GM23338 (cell line): ENCODE results near the gene ADAM10. TPM values are rescaled to one million over a fixed set of nuclear protein-coding genes. Genes with fewer than 3 reads are reported as not detected.

Source experiments
- ATAC-seq: fragments of 200-7000 bp; cut with Tn5 transposase; 3 replicates; pipeline ENCODE4 v1.9.1; 2020
- DNase-seq: peaks from one replicate; pipeline ENCODE4 v3.0.0-alpha.2; 2015; ENCODE audit warnings: low spot score
- H2AFZ ChIP-seq: fragments of 200-600 bp; sonication (generic); 2 replicates; pipeline ENCODE4 v1.8.0; 2016; ENCODE audit warnings: antibody characterized with exemption, mild to moderate bottlenecking, moderate library complexity
- H3F3A ChIP-seq: fragments of 200-600 bp; sonication (generic); replicated peaks from 2 replicates; pipeline ENCODE4 v1.8.0; 2017; ENCODE audit warnings: antibody characterized with exemption, mixed run types, low read depth
- H3K27ac ChIP-seq: fragments of 200-600 bp; sonication (generic); 2 replicates; pipeline ENCODE4 v1.6.1; 2016; ENCODE audit warnings: low read depth
- H3K27me3 ChIP-seq: fragments of 200-600 bp; sonication (generic); 2 replicates; pipeline ENCODE4 v1.8.0; 2016; ENCODE audit warnings: mild to moderate bottlenecking, mixed run types, moderate library complexity; ENCODE audit not compliant: insufficient read depth
- H3K36me3 ChIP-seq: fragments of 200-600 bp; sonication (generic); 2 replicates; pipeline ENCODE4 v1.8.0; 2016; ENCODE audit warnings: mild to moderate bottlenecking; ENCODE audit not compliant: insufficient read depth
- H3K4me1 ChIP-seq: fragments of 200-600 bp; sonication (generic); 2 replicates; pipeline ENCODE4 v1.8.0; 2016; ENCODE audit warnings: mild to moderate bottlenecking, moderate library complexity; ENCODE audit not compliant: insufficient read depth
- H3K4me2 ChIP-seq: fragments of 200-600 bp; sonication (generic); 2 replicates; pipeline ENCODE4 v1.7.1; 2017; ENCODE audit warnings: mixed run types
- H3K4me3 ChIP-seq: fragments of 200-600 bp; sonication (generic); 2 replicates; pipeline ENCODE4 v1.6.1; 2016; ENCODE audit warnings: mixed run types
- H3K79me2 ChIP-seq: fragments of 200-600 bp; sonication (generic); replicated peaks from 2 replicates; pipeline ENCODE4 v1.8.0; 2017; ENCODE audit warnings: mild to moderate bottlenecking; ENCODE audit not compliant: insufficient read depth
- H3K9me2 ChIP-seq: fragments of 200-600 bp; sonication (generic); 2 replicates; pipeline ENCODE4 v1.8.0; 2017; ENCODE audit not compliant: insufficient read depth
- H4K20me1 ChIP-seq: fragments of 200-600 bp; sonication (generic); replicated peaks from 2 replicates; pipeline ENCODE4 v1.8.0; 2017; ENCODE audit warnings: mild to moderate bottlenecking; ENCODE audit not compliant: insufficient read depth
- H3K27ac Mint-ChIP-seq: 2 replicates; pipeline ENCODE4 v1.8.0; 2020; ENCODE audit warnings: inconsistent platforms, mild to moderate bottlenecking, moderate library complexity, mixed read lengths
- H3K27me3 Mint-ChIP-seq: 3 replicates; pipeline ENCODE4 v1.8.0; 2022; ENCODE audit warnings: low read depth, mild to moderate bottlenecking, moderate library complexity, mixed read lengths, inconsistent platforms; ENCODE audit not compliant: insufficient read depth, poor library complexity
- H3K36me3 Mint-ChIP-seq: 3 replicates; pipeline ENCODE4 v1.8.0; 2021; ENCODE audit warnings: low read depth, mild to moderate bottlenecking, inconsistent platforms, moderate library complexity, mixed read lengths
- H3K4me1 Mint-ChIP-seq: 3 replicates; pipeline ENCODE4 v1.8.0; 2020; ENCODE audit warnings: mild to moderate bottlenecking, inconsistent platforms, mixed read lengths
- H3K4me3 Mint-ChIP-seq: 3 replicates; pipeline ENCODE4 v1.8.0; 2021; ENCODE audit warnings: moderate library complexity, mild to moderate bottlenecking, inconsistent platforms, mixed read lengths
- H3K9me3 Mint-ChIP-seq: 3 replicates; pipeline ENCODE4 v1.8.0; 2020; ENCODE audit warnings: moderate library complexity, mild to moderate bottlenecking, inconsistent platforms, mixed read lengths
- NANOG ChIP-seq: IDR thresholded peaks from 2 replicates; pipeline ENCODE4 v1.6.1; 2016; ENCODE audit warnings: antibody characterized with exemption, borderline replicate concordance
- POLR2AphosphoS5 ChIP-seq: IDR thresholded peaks from 2 replicates; pipeline ENCODE4 v1.6.1; 2016; ENCODE audit warnings: antibody characterized with exemption, low read depth
- STAT1 ChIP-seq: IDR thresholded peaks from one replicate; pipeline ENCODE4 v1.6.1; 2016; ENCODE audit warnings: antibody characterized with exemption; ENCODE audit not compliant: unreplicated experiment
- ZNF331 ChIP-seq: fragments of 250-450 bp; sonication (Bioruptor Pico); IDR thresholded peaks from 2 replicates; pipeline ENCODE4 v1.5.0; 2020; ENCODE audit warnings: low read depth, mild to moderate bottlenecking, moderate library complexity
- polyA plus RNA-seq: library from polyadenylated mRNA; unstranded; fragments of >200 nt; fragmentation: Nextera tagmentation; extraction: Ambion mirVana; gene quantifications from 2 replicates; pipeline ENCODE4 v1.2.1, GENCODE V29; 2016
- total RNA-seq: library from RNA; depleted of rRNA; stranded (reverse); fragments of >200 nt; shearing (Covaris generic); gene quantifications from 2 replicates; pipeline ENCODE4 v1.2.3, GENCODE V29; 2014
- TF ChIP-seq, protein P1 (sequence below): fragments of 250-450 bp; sonication (Bioruptor Pico); IDR thresholded peaks from 2 replicates; pipeline ENCODE4 v1.5.0; 2020; ENCODE audit warnings: mild to moderate bottlenecking, moderate library complexity
- TF ChIP-seq, protein P2 (sequence below), 2 experiments: fragments of 200-600 bp in 1 of 2; sonication (generic) in 1 of 2; conservative IDR thresholded peaks; 2 replicates each; pipeline versions ENCODE4 v1.5.1 to v1.6.1; 2016 to 2017; ENCODE audit warnings: antibody characterized with exemption in 2 of 2, low read depth in 2 of 2, mild to moderate bottlenecking in 2 of 2, moderate library complexity in 1 of 2
- TF ChIP-seq, protein P3 (sequence below): IDR thresholded peaks from 2 replicates; pipeline ENCODE4 v1.6.1; 2016; ENCODE audit warnings: antibody characterized with exemption

ADAM10 gene
- total and polyA plus RNA-seq, 2 experiments from 2014 or later, result 25.0 to 114 TPM

DNA sequence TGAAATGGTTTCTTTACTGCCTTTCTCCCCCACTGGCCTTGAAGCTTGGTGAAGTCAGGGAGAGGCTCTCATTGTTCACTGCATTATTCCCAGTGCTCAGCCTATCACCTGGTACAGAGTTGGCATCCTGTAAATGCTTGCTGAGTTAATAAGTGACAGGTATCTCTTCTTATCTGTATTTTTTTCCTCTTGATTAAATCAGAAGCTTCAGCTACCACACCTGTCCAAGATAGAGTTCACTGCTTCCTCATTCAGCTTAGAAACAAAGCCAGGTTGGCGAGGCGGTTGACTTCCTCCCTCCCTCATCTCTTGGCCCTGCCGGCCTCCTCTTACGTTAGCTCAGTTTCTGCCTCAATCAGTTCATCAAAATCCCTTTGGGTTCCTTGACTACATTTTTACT, 174.9 kb downstream of the ADAM10 start (continued):
- TF ChIP-seq, protein P1, sequence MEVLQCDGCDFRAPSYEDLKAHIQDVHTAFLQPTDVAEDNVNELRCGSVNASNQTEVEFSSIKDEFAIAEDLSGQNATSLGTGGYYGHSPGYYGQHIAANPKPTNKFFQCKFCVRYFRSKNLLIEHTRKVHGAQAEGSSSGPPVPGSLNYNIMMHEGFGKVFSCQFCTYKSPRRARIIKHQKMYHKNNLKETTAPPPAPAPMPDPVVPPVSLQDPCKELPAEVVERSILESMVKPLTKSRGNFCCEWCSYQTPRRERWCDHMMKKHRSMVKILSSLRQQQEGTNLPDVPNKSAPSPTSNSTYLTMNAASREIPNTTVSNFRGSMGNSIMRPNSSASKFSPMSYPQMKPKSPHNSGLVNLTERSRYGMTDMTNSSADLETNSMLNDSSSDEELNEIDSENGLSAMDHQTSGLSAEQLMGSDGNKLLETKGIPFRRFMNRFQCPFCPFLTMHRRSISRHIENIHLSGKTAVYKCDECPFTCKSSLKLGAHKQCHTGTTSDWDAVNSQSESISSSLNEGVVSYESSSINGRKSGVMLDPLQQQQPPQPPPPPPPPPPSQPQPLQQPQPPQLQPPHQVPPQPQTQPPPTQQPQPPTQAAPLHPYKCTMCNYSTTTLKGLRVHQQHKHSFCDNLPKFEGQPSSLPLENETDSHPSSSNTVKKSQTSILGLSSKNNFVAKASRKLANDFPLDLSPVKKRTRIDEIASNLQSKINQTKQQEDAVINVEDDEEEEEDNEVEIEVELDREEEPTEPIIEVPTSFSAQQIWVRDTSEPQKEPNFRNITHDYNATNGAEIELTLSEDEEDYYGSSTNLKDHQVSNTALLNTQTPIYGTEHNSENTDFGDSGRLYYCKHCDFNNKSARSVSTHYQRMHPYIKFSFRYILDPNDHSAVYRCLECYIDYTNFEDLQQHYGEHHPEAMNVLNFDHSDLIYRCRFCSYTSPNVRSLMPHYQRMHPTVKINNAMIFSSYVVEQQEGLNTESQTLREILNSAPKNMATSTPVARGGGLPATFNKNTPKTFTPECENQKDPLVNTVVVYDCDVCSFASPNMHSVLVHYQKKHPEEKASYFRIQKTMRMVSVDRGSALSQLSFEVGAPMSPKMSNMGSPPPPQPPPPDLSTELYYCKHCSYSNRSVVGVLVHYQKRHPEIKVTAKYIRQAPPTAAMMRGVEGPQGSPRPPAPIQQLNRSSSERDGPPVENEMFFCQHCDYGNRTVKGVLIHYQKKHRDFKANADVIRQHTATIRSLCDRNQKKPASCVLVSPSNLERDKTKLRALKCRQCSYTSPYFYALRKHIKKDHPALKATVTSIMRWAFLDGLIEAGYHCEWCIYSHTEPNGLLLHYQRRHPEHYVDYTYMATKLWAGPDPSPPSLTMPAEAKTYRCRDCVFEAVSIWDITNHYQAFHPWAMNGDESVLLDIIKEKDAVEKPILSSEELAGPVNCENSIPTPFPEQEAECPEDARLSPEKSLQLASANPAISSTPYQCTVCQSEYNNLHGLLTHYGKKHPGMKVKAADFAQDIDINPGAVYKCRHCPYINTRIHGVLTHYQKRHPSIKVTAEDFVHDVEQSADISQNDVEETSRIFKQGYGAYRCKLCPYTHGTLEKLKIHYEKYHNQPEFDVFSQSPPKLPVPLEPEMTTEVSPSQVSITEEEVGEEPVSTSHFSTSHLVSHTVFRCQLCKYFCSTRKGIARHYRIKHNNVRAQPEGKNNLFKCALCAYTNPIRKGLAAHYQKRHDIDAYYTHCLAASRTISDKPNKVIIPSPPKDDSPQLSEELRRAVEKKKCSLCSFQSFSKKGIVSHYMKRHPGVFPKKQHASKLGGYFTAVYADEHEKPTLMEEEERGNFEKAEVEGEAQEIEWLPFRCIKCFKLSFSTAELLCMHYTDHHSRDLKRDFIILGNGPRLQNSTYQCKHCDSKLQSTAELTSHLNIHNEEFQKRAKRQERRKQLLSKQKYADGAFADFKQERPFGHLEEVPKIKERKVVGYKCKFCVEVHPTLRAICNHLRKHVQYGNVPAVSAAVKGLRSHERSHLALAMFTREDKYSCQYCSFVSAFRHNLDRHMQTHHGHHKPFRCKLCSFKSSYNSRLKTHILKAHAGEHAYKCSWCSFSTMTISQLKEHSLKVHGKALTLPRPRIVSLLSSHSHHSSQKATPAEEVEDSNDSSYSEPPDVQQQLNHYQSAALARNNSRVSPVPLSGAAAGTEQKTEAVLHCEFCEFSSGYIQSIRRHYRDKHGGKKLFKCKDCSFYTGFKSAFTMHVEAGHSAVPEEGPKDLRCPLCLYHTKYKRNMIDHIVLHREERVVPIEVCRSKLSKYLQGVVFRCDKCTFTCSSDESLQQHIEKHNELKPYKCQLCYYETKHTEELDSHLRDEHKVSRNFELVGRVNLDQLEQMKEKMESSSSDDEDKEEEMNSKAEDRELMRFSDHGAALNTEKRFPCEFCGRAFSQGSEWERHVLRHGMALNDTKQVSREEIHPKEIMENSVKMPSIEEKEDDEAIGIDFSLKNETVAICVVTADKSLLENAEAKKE (CRISPR knock-in tag), result no peak
- TF ChIP-seq, protein P2, sequence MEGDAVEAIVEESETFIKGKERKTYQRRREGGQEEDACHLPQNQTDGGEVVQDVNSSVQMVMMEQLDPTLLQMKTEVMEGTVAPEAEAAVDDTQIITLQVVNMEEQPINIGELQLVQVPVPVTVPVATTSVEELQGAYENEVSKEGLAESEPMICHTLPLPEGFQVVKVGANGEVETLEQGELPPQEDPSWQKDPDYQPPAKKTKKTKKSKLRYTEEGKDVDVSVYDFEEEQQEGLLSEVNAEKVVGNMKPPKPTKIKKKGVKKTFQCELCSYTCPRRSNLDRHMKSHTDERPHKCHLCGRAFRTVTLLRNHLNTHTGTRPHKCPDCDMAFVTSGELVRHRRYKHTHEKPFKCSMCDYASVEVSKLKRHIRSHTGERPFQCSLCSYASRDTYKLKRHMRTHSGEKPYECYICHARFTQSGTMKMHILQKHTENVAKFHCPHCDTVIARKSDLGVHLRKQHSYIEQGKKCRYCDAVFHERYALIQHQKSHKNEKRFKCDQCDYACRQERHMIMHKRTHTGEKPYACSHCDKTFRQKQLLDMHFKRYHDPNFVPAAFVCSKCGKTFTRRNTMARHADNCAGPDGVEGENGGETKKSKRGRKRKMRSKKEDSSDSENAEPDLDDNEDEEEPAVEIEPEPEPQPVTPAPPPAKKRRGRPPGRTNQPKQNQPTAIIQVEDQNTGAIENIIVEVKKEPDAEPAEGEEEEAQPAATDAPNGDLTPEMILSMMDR (conservative IDR thresholded peaks at IDR 0.05; ENCODE audit: low read depth in 2 of 2), result no peak
- no peak for TF ChIP-seq NANOG
- TF ChIP-seq, protein P3, sequence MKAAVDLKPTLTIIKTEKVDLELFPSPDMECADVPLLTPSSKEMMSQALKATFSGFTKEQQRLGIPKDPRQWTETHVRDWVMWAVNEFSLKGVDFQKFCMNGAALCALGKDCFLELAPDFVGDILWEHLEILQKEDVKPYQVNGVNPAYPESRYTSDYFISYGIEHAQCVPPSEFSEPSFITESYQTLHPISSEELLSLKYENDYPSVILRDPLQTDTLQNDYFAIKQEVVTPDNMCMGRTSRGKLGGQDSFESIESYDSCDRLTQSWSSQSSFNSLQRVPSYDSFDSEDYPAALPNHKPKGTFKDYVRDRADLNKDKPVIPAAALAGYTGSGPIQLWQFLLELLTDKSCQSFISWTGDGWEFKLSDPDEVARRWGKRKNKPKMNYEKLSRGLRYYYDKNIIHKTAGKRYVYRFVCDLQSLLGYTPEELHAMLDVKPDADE, result no peak

DNA sequence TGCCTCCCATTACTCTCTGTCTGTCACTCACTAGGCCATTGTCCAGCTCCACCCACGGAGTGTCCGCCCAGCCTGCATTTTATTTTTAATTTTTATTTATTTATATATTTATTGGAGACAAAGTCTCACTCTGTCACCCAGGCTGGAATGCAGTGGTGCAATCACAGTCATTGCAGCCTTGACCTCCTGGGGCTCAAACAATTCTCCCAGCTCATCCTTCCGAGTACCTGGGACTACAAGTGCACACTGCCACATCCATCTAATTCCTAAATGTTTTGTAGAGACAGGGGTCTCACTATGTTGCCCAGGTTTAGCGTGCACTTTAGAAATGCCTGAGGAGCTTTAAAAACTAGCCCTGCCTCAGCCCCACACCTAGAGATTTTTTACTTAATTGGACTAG, 176.2 kb downstream of the ADAM10 start:
- H3K9me2 ChIP-seq, result no peaks in the 10 kb centered on the region; the same call in 1 of the 2 replicates
- H3K27ac ChIP-seq, result no peak overlapping the region
- no peak overlapping the region for H3K4me2 ChIP-seq
- Mint-ChIP-seq H3K27me3 (peaks cover 6% of the 10 kb centered on the region), H3K4me1 (no peaks in the 10 kb centered on the region), H3K27ac (no peak overlapping the region), H3K9me3 (no peaks in the 10 kb centered on the region), H3K36me3 (no peaks in the 10 kb centered on the region), H3K4me3 (no peak overlapping the region)
- no peak overlapping the region for H2AFZ ChIP-seq
- H4K20me1 ChIP-seq, result no peaks in the 10 kb centered on the region
- no peaks in the 10 kb centered on the region for H3K79me2 ChIP-seq
- H3K4me1 ChIP-seq, result no peaks in the 10 kb centered on the region
- ATAC-seq (no peak), DNase-seq (no peak)
- no peak overlapping the region for H3K4me3 ChIP-seq
- H3K27me3 ChIP-seq, result no peaks in the 10 kb centered on the region
- no peaks in the 10 kb centered on the region for H3K36me3 ChIP-seq
- H3F3A ChIP-seq, result no peaks in the 10 kb centered on the region
- TF ChIP-seq NANOG, result no peak
- TF ChIP-seq, protein P1 (CRISPR knock-in tag), result no peak
- no peak for TF ChIP-seq STAT1
- TF ChIP-seq ZNF331 (CRISPR knock-in tag), result no peak
- no peak for TF ChIP-seq POLR2AphosphoS5
